ENCODE measurements around the gene AEBP1. TPM values are rescaled to one million over a fixed set of nuclear protein-coding genes. Genes with fewer than 3 reads are reported as not detected.

The AEBP1 gene
- total RNA-seq, 1 donor from 2014 or later = 0.26 TPM

DNA sequence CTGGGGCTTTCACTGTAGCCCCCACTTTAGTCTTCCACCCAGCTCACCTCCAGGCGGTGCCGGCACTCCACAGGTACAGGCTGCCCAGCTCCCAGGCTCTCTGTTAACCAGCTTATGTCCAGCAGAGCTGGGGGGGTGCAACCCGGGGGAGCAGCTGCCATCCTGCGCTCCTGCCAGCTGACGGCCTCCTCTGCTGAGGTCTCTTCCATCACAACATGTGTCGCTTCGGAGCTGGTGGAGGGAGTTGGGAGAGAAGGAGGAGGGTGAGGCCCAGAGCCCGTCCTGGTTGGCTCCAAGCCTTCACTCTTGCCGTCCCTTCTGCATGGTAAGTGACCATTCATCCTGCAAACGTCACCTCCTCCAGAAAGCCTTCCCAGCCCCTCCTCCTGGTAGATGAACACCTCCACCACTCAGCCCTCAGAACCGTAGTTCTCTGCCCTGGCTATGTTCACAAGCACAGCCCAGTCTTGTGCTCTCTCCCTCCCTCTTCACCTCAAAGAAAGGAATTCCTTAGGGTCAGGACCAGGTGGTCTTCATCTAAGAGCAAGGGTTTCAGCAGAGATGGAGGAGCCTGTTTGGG, 23.4 kb upstream of the AEBP1 start:
- H3K4me3 ChIP-seq (ENCODE audit: low read depth, low read length) = no peak overlapping the region
- H3K36me3 ChIP-seq (ENCODE audit: control insufficient read depth, insufficient read depth, low read length) = peaks cover 18% of the 10 kb centered on the region
- DNase-seq (ENCODE audit: low read depth) (no peak), FAIRE-seq (no peak)
- TF ChIP-seq, protein P1, sequence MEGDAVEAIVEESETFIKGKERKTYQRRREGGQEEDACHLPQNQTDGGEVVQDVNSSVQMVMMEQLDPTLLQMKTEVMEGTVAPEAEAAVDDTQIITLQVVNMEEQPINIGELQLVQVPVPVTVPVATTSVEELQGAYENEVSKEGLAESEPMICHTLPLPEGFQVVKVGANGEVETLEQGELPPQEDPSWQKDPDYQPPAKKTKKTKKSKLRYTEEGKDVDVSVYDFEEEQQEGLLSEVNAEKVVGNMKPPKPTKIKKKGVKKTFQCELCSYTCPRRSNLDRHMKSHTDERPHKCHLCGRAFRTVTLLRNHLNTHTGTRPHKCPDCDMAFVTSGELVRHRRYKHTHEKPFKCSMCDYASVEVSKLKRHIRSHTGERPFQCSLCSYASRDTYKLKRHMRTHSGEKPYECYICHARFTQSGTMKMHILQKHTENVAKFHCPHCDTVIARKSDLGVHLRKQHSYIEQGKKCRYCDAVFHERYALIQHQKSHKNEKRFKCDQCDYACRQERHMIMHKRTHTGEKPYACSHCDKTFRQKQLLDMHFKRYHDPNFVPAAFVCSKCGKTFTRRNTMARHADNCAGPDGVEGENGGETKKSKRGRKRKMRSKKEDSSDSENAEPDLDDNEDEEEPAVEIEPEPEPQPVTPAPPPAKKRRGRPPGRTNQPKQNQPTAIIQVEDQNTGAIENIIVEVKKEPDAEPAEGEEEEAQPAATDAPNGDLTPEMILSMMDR (IDR thresholded peaks at IDR 0.05; ENCODE audit: insufficient read depth, low read length, severe bottlenecking) = no peak
- no peaks in the 10 kb centered on the region for H3K27me3 ChIP-seq (ENCODE audit: control insufficient read depth, insufficient read depth, low read length)

GRCh38 chr7:44081266-44081748, 22.8 kb upstream of the AEBP1 start:
- FAIRE-seq = no peak
- H3K36me3 ChIP-seq (ENCODE audit: control insufficient read depth, insufficient read depth, low read length) = peaks cover 14% of the 10 kb centered on the region
- TF ChIP-seq, protein P1 (IDR thresholded peaks at IDR 0.05; ENCODE audit: insufficient read depth, low read length, severe bottlenecking) = no peak
- DNase-seq (ENCODE audit: low read depth) = no peak
- H3K27me3 ChIP-seq (ENCODE audit: control insufficient read depth, insufficient read depth, low read length) = no peaks in the 10 kb centered on the region
- peak overlapping the region; percentile 80 for H3K4me3 ChIP-seq (ENCODE audit: low read depth, low read length)

DNA sequence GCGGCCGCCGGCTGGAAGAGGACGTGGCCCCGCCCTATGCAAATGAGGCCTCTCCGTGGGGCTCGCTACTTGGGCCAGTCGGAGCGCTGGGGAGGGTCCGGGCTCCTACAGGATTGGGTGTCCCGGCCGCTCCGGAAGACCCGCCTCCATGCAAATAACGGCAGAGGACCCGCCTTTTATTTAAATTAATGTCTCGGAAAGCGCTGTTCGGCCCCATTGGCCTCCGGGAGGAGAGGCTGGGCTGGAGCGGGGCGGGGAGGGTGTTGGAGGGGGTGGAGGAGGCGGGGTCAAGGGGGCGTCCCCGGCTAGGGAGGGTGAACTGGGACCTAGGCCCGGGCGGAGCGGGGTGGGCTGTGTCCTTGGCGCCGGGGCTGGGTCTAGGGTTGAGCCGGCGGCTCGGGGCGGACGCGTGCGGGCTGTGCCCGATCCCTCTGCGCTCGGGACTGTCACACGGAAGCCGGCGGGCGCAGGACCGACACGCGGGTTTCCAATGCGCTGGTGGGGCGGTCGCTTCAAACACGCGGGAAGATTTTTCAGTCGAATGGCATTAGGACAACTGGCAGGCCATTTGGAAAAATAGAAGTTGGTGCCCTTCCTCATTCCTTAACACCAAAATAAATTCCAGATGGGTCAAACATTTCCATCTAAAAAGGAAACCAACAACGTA, 21.5 kb upstream of the AEBP1 start:
- TF ChIP-seq, protein P1 (IDR thresholded peaks at IDR 0.05; ENCODE audit: insufficient read depth, low read length, severe bottlenecking) = no peak
- FAIRE-seq = no peak
- DNase-seq (ENCODE audit: low read depth) = peak; percentile 93

DNA sequence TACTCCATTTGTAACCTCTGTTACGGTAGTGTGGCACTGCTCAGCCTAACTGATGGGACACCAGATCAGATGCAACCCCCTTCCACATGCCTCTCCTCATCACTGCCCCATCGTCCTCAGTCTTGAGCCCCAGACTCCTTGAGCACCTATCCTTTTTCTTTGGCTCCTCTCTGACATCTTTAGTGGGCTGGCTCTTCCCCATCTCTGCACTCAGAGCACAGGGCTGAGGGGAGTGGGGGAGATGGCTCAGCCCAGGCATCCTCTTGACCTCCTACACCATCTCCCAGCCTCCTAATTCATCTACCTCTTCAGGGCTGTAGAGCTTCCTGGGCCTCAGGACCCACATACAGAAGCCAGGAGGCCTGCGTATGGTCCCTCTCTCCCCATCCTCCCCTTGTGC, 20.3 kb upstream of the AEBP1 start:
- Histone ChIP-seq H3K36me3 (ENCODE audit: control insufficient read depth, insufficient read depth, low read length) (peaks cover 12% of the 10 kb centered on the region), H3K27me3 (ENCODE audit: control insufficient read depth, insufficient read depth, low read length) (no peaks in the 10 kb centered on the region), H3K4me3 (ENCODE audit: low read depth, low read length) (no peak overlapping the region)
- no peak for DNase-seq (ENCODE audit: low read depth)
- FAIRE-seq = no peak
- TF ChIP-seq, protein P1 (IDR thresholded peaks at IDR 0.05; ENCODE audit: insufficient read depth, low read length, severe bottlenecking) = no peak

More for the DNA sequence above, 21.5 kb upstream of the AEBP1 start:
- no peaks in the 10 kb centered on the region for H3K27me3 ChIP-seq (ENCODE audit: control insufficient read depth, insufficient read depth, low read length)
- peak overlapping the region; percentile 80 for H3K4me3 ChIP-seq (ENCODE audit: low read depth, low read length)
- peaks cover 14% of the 10 kb centered on the region for H3K36me3 ChIP-seq (ENCODE audit: control insufficient read depth, insufficient read depth, low read length)

DNA sequence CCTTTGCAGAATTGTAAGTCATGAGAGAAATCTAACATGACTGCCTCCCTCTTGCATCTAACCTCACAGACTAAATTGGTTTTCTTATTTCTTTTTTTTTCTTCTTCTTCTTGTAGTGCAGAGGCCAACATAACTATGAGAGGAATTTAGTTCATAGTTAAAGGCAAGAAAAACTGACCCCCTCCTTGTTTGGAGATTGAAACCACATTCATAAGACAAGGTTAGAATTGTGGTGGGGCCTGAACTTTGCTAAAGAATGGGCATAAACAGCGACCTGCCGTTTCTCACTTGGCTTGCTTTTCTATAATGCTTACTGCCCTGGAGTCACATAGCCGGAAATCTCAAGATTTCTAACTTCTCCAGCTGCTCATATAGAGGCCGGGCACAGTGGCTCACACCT, 19.4 kb upstream of the AEBP1 start:
- H3K27me3 ChIP-seq (ENCODE audit: control insufficient read depth, insufficient read depth, low read length) = no peaks in the 10 kb centered on the region
- peaks cover 9% of the 10 kb centered on the region for H3K36me3 ChIP-seq (ENCODE audit: control insufficient read depth, insufficient read depth, low read length)
- H3K4me3 ChIP-seq (ENCODE audit: low read depth, low read length) = no peak overlapping the region
- FAIRE-seq = no peak
- TF ChIP-seq, protein P1 (IDR thresholded peaks at IDR 0.05; ENCODE audit: insufficient read depth, low read length, severe bottlenecking) = no peak
- DNase-seq (ENCODE audit: low read depth) = no peak
